Loucy (cell line): ENCODE measurements around the gene MRFAP1L1.
A peak's percentile ranks its signal among the peaks of the same experiment; 100 is the strongest.

Experiments used
- H2AFZ ChIP-seq: fragments of 200-600 bp; sonication (generic); 2 replicates; pipeline ENCODE4 v1.6.0; 2016; ENCODE audit warnings: antibody characterized with exemption, mild to moderate bottlenecking, low read length, moderate library complexity
- H3F3A ChIP-seq: fragments of 200-600 bp; 2 replicates; pipeline ENCODE4 v1.6.0; 2016; ENCODE audit warnings: antibody characterized with exemption, low read depth, mild to moderate bottlenecking
- H3K27me3 ChIP-seq: fragments of 200-600 bp; sonication (generic); 2 replicates; pipeline ENCODE4 v1.6.1; 2014; ENCODE audit warnings: low read length, mild to moderate bottlenecking; ENCODE audit not compliant: insufficient read depth, poor library complexity, severe bottlenecking
- H3K36me3 ChIP-seq: fragments of 200-600 bp; sonication (generic); 2 replicates; pipeline ENCODE4 v1.6.1; 2016; ENCODE audit warnings: low read length; ENCODE audit not compliant: insufficient read depth
- H3K4me1 ChIP-seq: fragments of 200-600 bp; sonication (generic); 2 replicates; pipeline ENCODE4 v1.5.1; 2014; ENCODE audit warnings: low read length, mild to moderate bottlenecking; ENCODE audit not compliant: insufficient read depth, poor library complexity, severe bottlenecking
- H3K4me2 ChIP-seq: fragments of 200-600 bp; sonication (generic); 2 replicates; pipeline ENCODE4 v1.6.0; 2014; ENCODE audit warnings: antibody characterized with exemption, low read length, low read depth, mild to moderate bottlenecking; ENCODE audit not compliant: poor library complexity, severe bottlenecking
- H3K4me3 ChIP-seq: fragments of 200-600 bp; sonication (generic); 2 replicates; pipeline ENCODE4 v1.5.1; 2014; ENCODE audit warnings: low read length, mild to moderate bottlenecking, mixed read lengths; ENCODE audit not compliant: poor library complexity, severe bottlenecking
- H3K79me2 ChIP-seq: fragments of 200-600 bp; sonication (generic); 2 replicates; pipeline ENCODE4 v1.6.1; 2014; ENCODE audit warnings: low read length; ENCODE audit not compliant: insufficient read depth
- H3K9ac ChIP-seq: fragments of 200-600 bp; sonication (generic); 2 replicates; pipeline ENCODE4 v1.6.0; 2014; ENCODE audit warnings: mild to moderate bottlenecking, low read depth, low read length, moderate library complexity; ENCODE audit not compliant: poor library complexity, severe bottlenecking
- H3K9me2 ChIP-seq: fragments of 200-600 bp; sonication (generic); replicated peaks from 2 replicates; pipeline ENCODE4 v1.6.1; 2016; ENCODE audit warnings: low read depth, low read length, mixed read lengths
- H3K9me3 ChIP-seq: fragments of 200-600 bp; sonication (generic); 2 replicates; pipeline ENCODE4 v1.6.1; 2014; ENCODE audit warnings: mild to moderate bottlenecking, antibody characterized with exemption, low read length, low read depth; ENCODE audit not compliant: insufficient read depth
- H4K20me1 ChIP-seq: fragments of 200-600 bp; sonication (generic); 2 replicates; pipeline ENCODE4 v1.6.0; 2014; ENCODE audit warnings: antibody characterized with exemption, low read length, mild to moderate bottlenecking; ENCODE audit not compliant: insufficient read depth, poor library complexity, severe bottlenecking
- EZH2phosphoT487 ChIP-seq: fragments of 200-600 bp; IDR thresholded peaks from 2 replicates; pipeline ENCODE4 v1.6.1; 2018; ENCODE audit warnings: antibody characterized with exemption, mild to moderate bottlenecking, moderate library complexity, borderline replicate concordance
- TF ChIP-seq, protein P1 (sequence below): fragments of 200-600 bp; sonication (generic); conservative IDR thresholded peaks from 2 replicates; pipeline ENCODE4 v1.5.1; 2014; ENCODE audit warnings: mild to moderate bottlenecking, antibody characterized with exemption, low read length

Gene MRFAP1L1

DNA sequence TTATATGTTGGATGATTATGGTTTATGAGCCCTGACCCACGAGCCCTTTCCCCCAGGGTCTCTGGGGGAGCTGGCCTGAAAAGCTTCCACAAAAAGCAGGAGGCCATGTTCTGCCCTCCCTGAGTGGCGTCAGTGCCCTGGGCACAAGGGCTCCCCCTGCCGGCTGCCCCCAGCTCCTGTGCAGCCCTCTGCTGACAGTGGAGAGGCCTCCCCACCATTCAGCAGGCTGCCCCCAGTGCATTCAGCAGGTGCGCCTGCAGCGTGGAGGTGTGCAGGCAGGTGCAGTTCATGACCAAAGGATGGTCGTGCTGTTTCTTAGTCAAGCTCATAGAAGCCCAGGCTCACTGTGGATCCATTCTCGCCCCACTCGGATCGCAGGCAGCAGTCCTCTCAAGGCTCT lies 28.5 kb downstream of the MRFAP1L1 start:
- Histone ChIP-seq H3K9me3 (no peaks in the 10 kb centered on the region), H3K4me3 (no peak overlapping the region), H3K27me3 (no peaks in the 10 kb centered on the region), H3K4me2 (no peak overlapping the region), H3F3A (no peaks in the 10 kb centered on the region), H3K36me3 (no peaks in the 10 kb centered on the region), H3K4me1 (peaks cover 14% of the 10 kb centered on the region), H3K9ac (no peak overlapping the region), H2AFZ (no peak overlapping the region), H3K9me2 (no peaks in the 10 kb centered on the region), H4K20me1 (peaks cover 17% of the 10 kb centered on the region), H3K79me2 (peaks cover 33% of the 10 kb centered on the region)
- TF ChIP-seq, protein P1, sequence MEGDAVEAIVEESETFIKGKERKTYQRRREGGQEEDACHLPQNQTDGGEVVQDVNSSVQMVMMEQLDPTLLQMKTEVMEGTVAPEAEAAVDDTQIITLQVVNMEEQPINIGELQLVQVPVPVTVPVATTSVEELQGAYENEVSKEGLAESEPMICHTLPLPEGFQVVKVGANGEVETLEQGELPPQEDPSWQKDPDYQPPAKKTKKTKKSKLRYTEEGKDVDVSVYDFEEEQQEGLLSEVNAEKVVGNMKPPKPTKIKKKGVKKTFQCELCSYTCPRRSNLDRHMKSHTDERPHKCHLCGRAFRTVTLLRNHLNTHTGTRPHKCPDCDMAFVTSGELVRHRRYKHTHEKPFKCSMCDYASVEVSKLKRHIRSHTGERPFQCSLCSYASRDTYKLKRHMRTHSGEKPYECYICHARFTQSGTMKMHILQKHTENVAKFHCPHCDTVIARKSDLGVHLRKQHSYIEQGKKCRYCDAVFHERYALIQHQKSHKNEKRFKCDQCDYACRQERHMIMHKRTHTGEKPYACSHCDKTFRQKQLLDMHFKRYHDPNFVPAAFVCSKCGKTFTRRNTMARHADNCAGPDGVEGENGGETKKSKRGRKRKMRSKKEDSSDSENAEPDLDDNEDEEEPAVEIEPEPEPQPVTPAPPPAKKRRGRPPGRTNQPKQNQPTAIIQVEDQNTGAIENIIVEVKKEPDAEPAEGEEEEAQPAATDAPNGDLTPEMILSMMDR = no peak
- TF ChIP-seq EZH2phosphoT487 = no peak

DNA sequence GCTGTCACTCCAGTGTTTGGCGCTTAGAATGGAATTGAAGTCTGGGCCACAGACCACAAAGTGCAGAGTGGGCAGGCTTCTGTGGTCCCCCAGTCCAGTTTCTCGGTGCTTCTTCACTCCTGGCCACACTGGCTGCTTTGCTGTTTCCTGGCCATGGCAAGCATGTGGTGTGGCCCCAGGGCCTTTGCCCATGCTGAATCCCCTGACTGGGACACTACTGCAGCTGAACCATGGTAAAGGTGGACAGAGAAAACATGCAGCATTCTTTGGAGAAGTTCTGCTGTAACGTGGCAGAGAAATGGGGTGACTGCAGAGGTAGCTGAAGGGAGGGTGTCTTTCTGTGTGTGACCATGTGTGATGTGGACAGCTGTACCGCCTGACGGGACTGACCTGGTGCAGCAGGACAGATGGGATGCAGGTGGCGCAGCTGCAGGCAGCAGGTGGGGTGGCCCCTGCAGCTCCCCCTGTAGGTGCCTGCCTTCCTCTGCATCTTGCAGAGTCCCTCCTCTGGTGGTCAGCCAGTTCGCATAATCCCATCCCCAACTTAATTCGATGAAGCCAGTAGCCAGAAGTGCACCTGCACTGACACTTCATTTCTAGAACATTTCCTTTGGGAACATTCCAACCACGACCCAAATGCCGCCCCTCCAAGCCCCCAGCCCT lies 29.2 kb downstream of the MRFAP1L1 start:
- peaks cover 23% of the 10 kb centered on the region for H4K20me1 ChIP-seq

DNA sequence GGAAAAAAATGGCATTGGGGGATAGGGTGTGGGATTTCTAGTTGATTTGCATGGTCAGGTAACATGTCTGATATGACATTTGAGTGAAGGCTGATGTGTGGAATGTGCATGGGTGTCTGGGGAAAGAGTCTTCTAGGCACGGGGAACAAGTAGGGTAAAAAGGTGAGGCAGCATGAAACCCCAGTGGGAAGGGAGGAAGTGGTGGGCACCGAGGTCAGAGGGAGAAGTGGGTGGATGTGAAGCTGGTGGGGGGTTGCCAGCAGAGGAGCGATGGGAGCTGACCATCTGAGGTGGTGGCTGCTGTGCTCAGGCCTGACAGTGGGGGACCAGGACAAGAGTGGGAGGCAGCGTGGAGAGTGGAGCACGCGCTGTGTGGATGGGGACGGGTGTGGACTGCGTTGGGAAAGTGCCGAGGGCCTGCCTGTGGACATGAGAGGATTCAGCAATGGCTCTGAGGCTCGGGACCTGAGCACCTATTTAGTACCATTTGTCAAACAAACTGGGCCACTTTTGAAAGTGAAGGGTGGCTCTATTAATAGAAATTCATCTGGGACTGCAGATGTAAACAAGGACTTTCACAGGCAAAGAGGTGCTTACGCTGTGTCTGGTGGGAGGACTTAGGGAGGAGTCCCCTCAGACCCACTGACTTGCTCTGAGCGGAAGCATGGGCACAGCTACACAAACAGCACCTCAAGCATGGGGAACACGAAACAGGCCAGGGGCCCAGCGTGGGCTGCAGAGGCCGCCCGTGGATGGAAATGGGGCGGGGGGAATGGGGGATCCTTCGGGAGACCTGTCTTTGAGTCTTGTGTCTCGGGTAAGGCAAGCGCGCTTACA lies 32.7 kb downstream of the MRFAP1L1 start:
- Histone ChIP-seq H3K79me2 (peaks cover 53% of the 10 kb centered on the region), H3K36me3 (no peaks in the 10 kb centered on the region), H3F3A (no peaks in the 10 kb centered on the region), H3K9ac (peak overlapping the region; percentile 87), H3K4me1 (peaks cover 32% of the 10 kb centered on the region), H3K4me3 (peak overlapping the region; percentile 91), H4K20me1 (peaks cover 34% of the 10 kb centered on the region), H3K9me2 (no peaks in the 10 kb centered on the region), H3K27me3 (no peaks in the 10 kb centered on the region), H3K4me2 (peak overlapping the region; percentile 98), H2AFZ (no peak overlapping the region), H3K9me3 (no peaks in the 10 kb centered on the region)
- TF ChIP-seq, protein P1 = no peak
- TF ChIP-seq EZH2phosphoT487 = no peak

More for the DNA sequence above, 29.2 kb downstream of the MRFAP1L1 start:
- H3K27me3 ChIP-seq = no peaks in the 10 kb centered on the region
- no peaks in the 10 kb centered on the region for H3K9me3 ChIP-seq
- peaks cover 21% of the 10 kb centered on the region for H3K4me1 ChIP-seq
- no peak overlapping the region for H3K9ac ChIP-seq
- H3K79me2 ChIP-seq = peaks cover 39% of the 10 kb centered on the region
- no peak overlapping the region for H2AFZ ChIP-seq
- H3K9me2 ChIP-seq = no peaks in the 10 kb centered on the region
- H3K4me2 ChIP-seq = no peak overlapping the region
- H3F3A ChIP-seq = no peaks in the 10 kb centered on the region
- no peaks in the 10 kb centered on the region for H3K36me3 ChIP-seq
- H3K4me3 ChIP-seq = no peak overlapping the region
- TF ChIP-seq, protein P1 = peak; percentile 49
- TF ChIP-seq EZH2phosphoT487 = no peak
